K562 (cell line): ENCODE measurements around the gene ZC3H6. TPM values are rescaled to one million over a fixed set of nuclear protein-coding genes. Genes with fewer than 3 reads are reported as not detected.

ENCODE experiments used
- CEBPB ChIP-seq: fragments of 450-650 bp; IDR thresholded peaks from 2 replicates; pipeline ENCODE4 v1.6.1; 2016; ENCODE audit warnings: missing genetic modification characterization, missing compliant biosample characterization
- CEBPG ChIP-seq, 3 experiments: fragments of 200-800 bp in 1 of 3; sonication (Bioruptor generic) in 1 of 3; sonication (generic) in 1 of 3; formaldehyde crosslinking in 1 of 3; IDR thresholded peaks in 2 of 3; conservative IDR thresholded peaks in 1 of 3; 2 replicates each; pipeline versions ENCODE4 v1.6.1 to v1.8.0; 2016 to 2022; ENCODE audit warnings: missing compliant biosample characterization in 2 of 3, missing genetic modification characterization in 2 of 3, mild to moderate bottlenecking in 1 of 3, missing genetic modification reagents in 1 of 3
- GTF2A2 ChIP-seq: IDR thresholded peaks from 2 replicates; pipeline ENCODE4 v1.6.1; 2016; ENCODE audit warnings: mild to moderate bottlenecking, missing genetic modification characterization, missing compliant biosample characterization
- NR4A1 ChIP-seq, 2 experiments: fragments of 250-450 bp in 1 of 2; fragments of 450-650 bp in 1 of 2; sonication (Bioruptor Pico) in 1 of 2; IDR thresholded peaks; 2 replicates each; pipeline versions ENCODE4 v1.4.0 to v1.6.1; 2016 to 2020; ENCODE audit warnings: mild to moderate bottlenecking in 2 of 2, missing compliant biosample characterization in 1 of 2, missing genetic modification characterization in 1 of 2, moderate library complexity in 1 of 2
- NUFIP1 ChIP-seq: fragments of 450-650 bp; IDR thresholded peaks from 2 replicates; pipeline ENCODE4 v1.6.1; 2018; ENCODE audit not compliant: partially characterized antibody
- PHB ChIP-seq: fragments of 250-450 bp; sonication (Bioruptor Pico); IDR thresholded peaks from 2 replicates; pipeline ENCODE4 v1.5.0; 2021
- PHF8 ChIP-seq: fragments of 200-600 bp; sonication (generic); IDR thresholded peaks from 2 replicates; pipeline ENCODE4 v1.6.1; 2012; ENCODE audit warnings: mixed run types, mild to moderate bottlenecking, inconsistent platforms, low read length, moderate library complexity, borderline replicate concordance
- PYGO2 ChIP-seq: fragments of 450-650 bp; IDR thresholded peaks from 2 replicates; pipeline ENCODE4 v1.6.1; 2016; ENCODE audit warnings: mild to moderate bottlenecking, missing genetic modification characterization, moderate library complexity, missing compliant biosample characterization
- polyA plus RNA-seq, 8 experiments: library from polyadenylated mRNA; depleted of rRNA in 4 of 8; stranded (reverse) in 5 of 8; unstranded in 3 of 8; fragments of >200 nt; fragmentation: Nextera tagmentation in 2 of 8; fragmentation: Illumina TruSeq in 1 of 8; extraction: Ambion mirVana in 2 of 8; extraction: Trizol in 1 of 8; gene quantifications; 2 replicates each; pipeline versions ENCODE4 v1.2.1 to v1.2.3, GENCODE V29; 2011 to 2014; ENCODE audit warnings: inconsistent platforms in 1 of 8, missing spikeins in 1 of 8
- total RNA-seq, 7 experiments: library from RNA; depleted of rRNA in 6 of 7; stranded (reverse); fragments of >200 nt in 6 of 7; fragmentation: Illumina TruSeq in 2 of 7; extraction: Trizol in 2 of 7; gene quantifications; 2 replicates each; pipeline versions ENCODE4 v1.2.1 to v1.2.3, GENCODE V29; 2011 to 2021; ENCODE audit warnings: low replicate concordance in 1 of 7
- TF ChIP-seq, protein P1 (sequence below), 3 experiments: fragments of 200-800 bp in 1 of 3; fragments of 250-450 bp in 1 of 3; fragments of 450-650 bp in 1 of 3; sonication (Bioruptor Pico) in 1 of 3; sonication (Bioruptor generic) in 1 of 3; formaldehyde crosslinking in 1 of 3; IDR thresholded peaks; 2 replicates each; pipeline versions ENCODE4 v1.6.1 to v1.8.0; 2016 to 2022; ENCODE audit warnings: mild to moderate bottlenecking in 2 of 3, missing genetic modification characterization in 2 of 3, missing compliant biosample characterization in 1 of 3, moderate library complexity in 1 of 3
- TF ChIP-seq, protein P2 (sequence below): fragments of 450-650 bp; formaldehyde crosslinking; IDR thresholded peaks from 2 replicates; pipeline ENCODE4 v1.4.0; 2020; ENCODE audit warnings: mild to moderate bottlenecking, mixed read lengths
- TF ChIP-seq, protein P3 (sequence below), 2 experiments: IDR thresholded peaks; 2 replicates each; pipeline ENCODE4 v1.6.1; 2012; ENCODE audit warnings: improper control_type of control experiment in 2 of 2, low read depth in 2 of 2, low read length in 2 of 2, borderline replicate concordance in 1 of 2
- TF ChIP-seq, protein P4 (sequence below): sonication (generic); formaldehyde crosslinking; IDR thresholded peaks from 2 replicates; pipeline ENCODE4 v1.8.1; 2022; ENCODE audit warnings: missing genetic modification reagents
- TF ChIP-seq, protein P5 (sequence below): fragments of 200-800 bp; sonication (Bioruptor generic); IDR thresholded peaks from 2 replicates; pipeline ENCODE4 v1.6.1; 2017; ENCODE audit warnings: missing genetic modification characterization, missing compliant biosample characterization

ZC3H6 gene
- total and polyA plus RNA-seq, 9 of the 15 experiments (the other 6 are each of a cell fraction or from before 2014, with no cell fraction given): 0.45 to 1.9 (median 1.5) TPM

DNA sequence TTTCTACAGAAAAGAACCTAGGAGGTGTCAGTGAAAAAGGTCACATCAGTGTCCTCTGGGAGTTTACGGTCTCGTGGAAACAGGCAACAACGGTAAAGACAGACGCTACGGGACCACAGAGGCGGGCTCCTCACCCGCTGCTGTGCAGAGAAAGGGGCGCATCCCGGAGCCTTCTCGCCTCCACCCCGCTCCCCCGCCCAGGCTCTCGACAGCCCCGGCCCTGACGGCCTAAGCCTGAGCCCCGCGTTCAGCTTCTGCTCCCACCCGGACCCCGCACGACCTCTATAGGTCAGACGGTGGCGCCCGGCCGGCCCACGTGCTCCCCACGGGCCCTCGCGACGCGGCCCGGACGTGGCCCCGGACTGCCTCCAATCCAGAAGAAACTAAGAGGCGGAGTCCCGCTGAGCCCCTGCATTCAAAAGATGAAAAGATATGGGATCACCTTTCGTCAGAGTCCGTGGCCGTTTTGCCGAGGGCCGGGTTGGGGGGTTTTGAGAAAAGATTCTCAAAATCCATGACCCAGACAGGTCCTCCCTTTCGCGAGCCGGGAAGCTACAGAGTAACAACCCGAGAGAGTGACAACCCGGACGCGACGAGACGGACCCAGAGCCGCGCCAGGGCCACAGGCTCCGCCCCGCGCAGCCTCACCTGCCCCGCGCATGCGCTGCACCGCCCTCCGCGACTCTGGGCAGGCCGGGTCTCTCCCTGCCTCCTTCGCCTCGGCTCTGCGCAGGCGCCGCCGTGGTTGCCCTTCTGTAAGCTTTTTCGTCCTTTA is 20.7 kb upstream of the ZC3H6 start, which contains the start of gene ZC3H8 (continued):
- TF ChIP-seq, protein P1, sequence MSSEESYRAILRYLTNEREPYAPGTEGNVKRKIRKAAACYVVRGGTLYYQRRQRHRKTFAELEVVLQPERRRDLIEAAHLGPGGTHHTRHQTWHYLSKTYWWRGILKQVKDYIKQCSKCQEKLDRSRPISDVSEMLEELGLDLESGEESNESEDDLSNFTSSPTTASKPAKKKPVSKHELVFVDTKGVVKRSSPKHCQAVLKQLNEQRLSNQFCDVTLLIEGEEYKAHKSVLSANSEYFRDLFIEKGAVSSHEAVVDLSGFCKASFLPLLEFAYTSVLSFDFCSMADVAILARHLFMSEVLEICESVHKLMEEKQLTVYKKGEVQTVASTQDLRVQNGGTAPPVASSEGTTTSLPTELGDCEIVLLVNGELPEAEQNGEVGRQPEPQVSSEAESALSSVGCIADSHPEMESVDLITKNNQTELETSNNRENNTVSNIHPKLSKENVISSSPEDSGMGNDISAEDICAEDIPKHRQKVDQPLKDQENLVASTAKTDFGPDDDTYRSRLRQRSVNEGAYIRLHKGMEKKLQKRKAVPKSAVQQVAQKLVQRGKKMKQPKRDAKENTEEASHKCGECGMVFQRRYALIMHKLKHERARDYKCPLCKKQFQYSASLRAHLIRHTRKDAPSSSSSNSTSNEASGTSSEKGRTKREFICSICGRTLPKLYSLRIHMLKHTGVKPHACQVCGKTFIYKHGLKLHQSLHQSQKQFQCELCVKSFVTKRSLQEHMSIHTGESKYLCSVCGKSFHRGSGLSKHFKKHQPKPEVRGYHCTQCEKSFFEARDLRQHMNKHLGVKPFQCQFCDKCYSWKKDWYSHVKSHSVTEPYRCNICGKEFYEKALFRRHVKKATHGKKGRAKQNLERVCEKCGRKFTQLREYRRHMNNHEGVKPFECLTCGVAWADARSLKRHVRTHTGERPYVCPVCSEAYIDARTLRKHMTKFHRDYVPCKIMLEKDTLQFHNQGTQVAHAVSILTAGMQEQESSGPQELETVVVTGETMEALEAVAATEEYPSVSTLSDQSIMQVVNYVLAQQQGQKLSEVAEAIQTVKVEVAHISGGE (CRISPR knock-in tag; IDR thresholded peaks at IDR 0.05): peak in 1 of 3 experiments; percentile 93; a peak in 3 of 6 replicates
- TF ChIP-seq NR4A1 (CRISPR knock-in tag; IDR thresholded peaks at IDR 0.05) (no peak), NR4A1 (tag; IDR thresholded peaks at IDR 0.05) (no peak), PHB (CRISPR knock-in tag) (no peak), PYGO2 (no peak), GTF2A2 (no peak), CEBPG (CRISPR knock-in tag; IDR thresholded peaks at IDR 0.05) (no peak), CEBPG (tag; conservative IDR thresholded peaks at IDR 0.05 in 1 of 2, IDR thresholded peaks at IDR 0.05 in 1 of 2) (no peak), CEBPB (tag) (no peak), PHF8 (peak; percentile 90), NUFIP1 (no peak)
- TF ChIP-seq, protein P2, sequence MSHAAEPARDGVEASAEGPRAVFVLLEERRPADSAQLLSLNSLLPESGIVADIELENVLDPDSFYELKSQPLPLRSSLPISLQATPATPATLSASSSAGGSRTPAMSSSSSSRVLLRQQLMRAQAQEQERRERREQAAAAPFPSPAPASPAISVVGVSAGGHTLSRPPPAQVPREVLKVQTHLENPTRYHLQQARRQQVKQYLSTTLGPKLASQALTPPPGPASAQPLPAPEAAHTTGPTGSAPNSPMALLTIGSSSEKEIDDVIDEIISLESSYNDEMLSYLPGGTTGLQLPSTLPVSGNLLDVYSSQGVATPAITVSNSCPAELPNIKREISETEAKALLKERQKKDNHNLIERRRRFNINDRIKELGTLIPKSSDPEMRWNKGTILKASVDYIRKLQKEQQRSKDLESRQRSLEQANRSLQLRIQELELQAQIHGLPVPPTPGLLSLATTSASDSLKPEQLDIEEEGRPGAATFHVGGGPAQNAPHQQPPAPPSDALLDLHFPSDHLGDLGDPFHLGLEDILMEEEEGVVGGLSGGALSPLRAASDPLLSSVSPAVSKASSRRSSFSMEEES (CRISPR knock-in tag): no peak
- TF ChIP-seq, protein P3, sequence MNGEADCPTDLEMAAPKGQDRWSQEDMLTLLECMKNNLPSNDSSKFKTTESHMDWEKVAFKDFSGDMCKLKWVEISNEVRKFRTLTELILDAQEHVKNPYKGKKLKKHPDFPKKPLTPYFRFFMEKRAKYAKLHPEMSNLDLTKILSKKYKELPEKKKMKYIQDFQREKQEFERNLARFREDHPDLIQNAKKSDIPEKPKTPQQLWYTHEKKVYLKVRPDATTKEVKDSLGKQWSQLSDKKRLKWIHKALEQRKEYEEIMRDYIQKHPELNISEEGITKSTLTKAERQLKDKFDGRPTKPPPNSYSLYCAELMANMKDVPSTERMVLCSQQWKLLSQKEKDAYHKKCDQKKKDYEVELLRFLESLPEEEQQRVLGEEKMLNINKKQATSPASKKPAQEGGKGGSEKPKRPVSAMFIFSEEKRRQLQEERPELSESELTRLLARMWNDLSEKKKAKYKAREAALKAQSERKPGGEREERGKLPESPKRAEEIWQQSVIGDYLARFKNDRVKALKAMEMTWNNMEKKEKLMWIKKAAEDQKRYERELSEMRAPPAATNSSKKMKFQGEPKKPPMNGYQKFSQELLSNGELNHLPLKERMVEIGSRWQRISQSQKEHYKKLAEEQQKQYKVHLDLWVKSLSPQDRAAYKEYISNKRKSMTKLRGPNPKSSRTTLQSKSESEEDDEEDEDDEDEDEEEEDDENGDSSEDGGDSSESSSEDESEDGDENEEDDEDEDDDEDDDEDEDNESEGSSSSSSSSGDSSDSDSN (IDR thresholded peaks at IDR 0.05; ENCODE audit: borderline replicate concordance in 1 of 2, low read depth in 2 of 2, low read length in 2 of 2): 0 out of 4 replicates have a peak, but pooled peaks of 1 of the 2 experiments have one; percentile 63
- TF ChIP-seq, protein P4, sequence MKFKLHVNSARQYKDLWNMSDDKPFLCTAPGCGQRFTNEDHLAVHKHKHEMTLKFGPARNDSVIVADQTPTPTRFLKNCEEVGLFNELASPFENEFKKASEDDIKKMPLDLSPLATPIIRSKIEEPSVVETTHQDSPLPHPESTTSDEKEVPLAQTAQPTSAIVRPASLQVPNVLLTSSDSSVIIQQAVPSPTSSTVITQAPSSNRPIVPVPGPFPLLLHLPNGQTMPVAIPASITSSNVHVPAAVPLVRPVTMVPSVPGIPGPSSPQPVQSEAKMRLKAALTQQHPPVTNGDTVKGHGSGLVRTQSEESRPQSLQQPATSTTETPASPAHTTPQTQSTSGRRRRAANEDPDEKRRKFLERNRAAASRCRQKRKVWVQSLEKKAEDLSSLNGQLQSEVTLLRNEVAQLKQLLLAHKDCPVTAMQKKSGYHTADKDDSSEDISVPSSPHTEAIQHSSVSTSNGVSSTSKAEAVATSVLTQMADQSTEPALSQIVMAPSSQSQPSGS (CRISPR knock-in tag): no peak
- TF ChIP-seq, protein P5, sequence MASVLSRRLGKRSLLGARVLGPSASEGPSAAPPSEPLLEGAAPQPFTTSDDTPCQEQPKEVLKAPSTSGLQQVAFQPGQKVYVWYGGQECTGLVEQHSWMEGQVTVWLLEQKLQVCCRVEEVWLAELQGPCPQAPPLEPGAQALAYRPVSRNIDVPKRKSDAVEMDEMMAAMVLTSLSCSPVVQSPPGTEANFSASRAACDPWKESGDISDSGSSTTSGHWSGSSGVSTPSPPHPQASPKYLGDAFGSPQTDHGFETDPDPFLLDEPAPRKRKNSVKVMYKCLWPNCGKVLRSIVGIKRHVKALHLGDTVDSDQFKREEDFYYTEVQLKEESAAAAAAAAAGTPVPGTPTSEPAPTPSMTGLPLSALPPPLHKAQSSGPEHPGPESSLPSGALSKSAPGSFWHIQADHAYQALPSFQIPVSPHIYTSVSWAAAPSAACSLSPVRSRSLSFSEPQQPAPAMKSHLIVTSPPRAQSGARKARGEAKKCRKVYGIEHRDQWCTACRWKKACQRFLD (CRISPR knock-in tag): no peak
